Progenitor cell of endocrine pancreas (in vitro differentiated cells): Measurements from ENCODE around the gene IRF2. TPM values are rescaled to one million over a fixed set of nuclear protein-coding genes. Genes with fewer than 3 reads are reported as not detected.

Experiments
- DNase-seq: peaks from one replicate; pipeline ENCODE4 v3.0.0; 2021; ENCODE audit warnings: low spot score; ENCODE audit not compliant: unreplicated experiment
- H3K27ac Mint-ChIP-seq: 2 replicates; pipeline ENCODE4 v1.8.0; 2021; ENCODE audit warnings: mild to moderate bottlenecking, moderate library complexity, mixed read lengths
- H3K27me3 Mint-ChIP-seq: 2 replicates; pipeline ENCODE4 v1.8.0; 2021; ENCODE audit warnings: mixed read lengths
- H3K36me3 Mint-ChIP-seq: 2 replicates; pipeline ENCODE4 v1.8.0; 2022; ENCODE audit warnings: mixed read lengths; ENCODE audit not compliant: insufficient read depth
- H3K4me1 Mint-ChIP-seq: 2 replicates; pipeline ENCODE4 v1.8.0; 2021; ENCODE audit warnings: low read depth, mixed read lengths
- H3K4me3 Mint-ChIP-seq: 2 replicates; pipeline ENCODE4 v1.8.0; 2021; ENCODE audit warnings: low read depth, mild to moderate bottlenecking, moderate library complexity, mixed read lengths
- H3K9me3 Mint-ChIP-seq: 2 replicates; pipeline ENCODE4 v1.8.0; 2021; ENCODE audit warnings: low read depth, mixed read lengths
- CTCF ChIP-seq: fragments of 200-600 bp; sonication (generic); IDR thresholded peaks from one replicate; pipeline ENCODE4 v1.5.0; 2021; ENCODE audit warnings: antibody characterized with exemption, mild to moderate bottlenecking; ENCODE audit not compliant: unreplicated experiment
- total RNA-seq: library from RNA; stranded (reverse); gene quantifications from 2 replicates; pipeline ENCODE4 v1.2.1, GENCODE V29; 2021

The IRF2 gene
- total RNA-seq, 1 donor from 2014 or later, result 19.1 TPM

- H3K4me1 Mint-ChIP-seq, result peaks cover 29% of the 10 kb centered on the region
- peak overlapping the region; percentile 93 for H3K4me3 Mint-ChIP-seq
- no peaks in the 10 kb centered on the region for H3K36me3 Mint-ChIP-seq
- H3K27me3 Mint-ChIP-seq, result no peaks in the 10 kb centered on the region
- TF ChIP-seq CTCF, result no peak
- H3K27ac Mint-ChIP-seq, result peak overlapping the region; percentile 98
- no peaks in the 10 kb centered on the region for H3K9me3 Mint-ChIP-seq
- no peak for DNase-seq
Observed at GRCh38 chr4:184475096-184475461, 729 bp upstream of the IRF2 start.

- no peaks in the 10 kb centered on the region for H3K27me3 Mint-ChIP-seq
- H3K9me3 Mint-ChIP-seq, result no peaks in the 10 kb centered on the region
- peak overlapping the region; percentile 98 for H3K27ac Mint-ChIP-seq
- no peak for TF ChIP-seq CTCF
- H3K4me1 Mint-ChIP-seq, result peaks cover 29% of the 10 kb centered on the region
- peak overlapping the region; percentile 93 for H3K4me3 Mint-ChIP-seq
- peak; percentile 39 for DNase-seq
- no peaks in the 10 kb centered on the region for H3K36me3 Mint-ChIP-seq
Observed at GRCh38 chr4:184473499-184474262, 669 bp downstream of the IRF2 start.

GRCh38 chr4:184472614-184473498, 1.5 kb downstream of the IRF2 start:
- Mint-ChIP-seq H3K9me3 (no peaks in the 10 kb centered on the region), H3K27me3 (no peaks in the 10 kb centered on the region), H3K27ac (peak overlapping the region; percentile 96), H3K4me1 (peaks cover 25% of the 10 kb centered on the region), H3K4me3 (peak overlapping the region; percentile 87), H3K36me3 (no peaks in the 10 kb centered on the region)
- DNase-seq, result peak; percentile 68
- TF ChIP-seq CTCF, result no peak

- H3K36me3 Mint-ChIP-seq, result no peaks in the 10 kb centered on the region
- H3K27ac Mint-ChIP-seq, result peak overlapping the region; percentile 96
- H3K27me3 Mint-ChIP-seq, result no peaks in the 10 kb centered on the region
- no peaks in the 10 kb centered on the region for H3K9me3 Mint-ChIP-seq
- H3K4me3 Mint-ChIP-seq, result peak overlapping the region; percentile 87
- no peak for TF ChIP-seq CTCF
- H3K4me1 Mint-ChIP-seq, result peaks cover 20% of the 10 kb centered on the region
- no peak for DNase-seq
Observed at GRCh38 chr4:184471881-184472613, 2.3 kb downstream of the IRF2 start.

GRCh38 chr4:184470785-184471110, 3.6 kb downstream of the IRF2 start:
- TF ChIP-seq CTCF, result no peak
- no peak overlapping the region for H3K4me3 Mint-ChIP-seq
- no peaks in the 10 kb centered on the region for H3K9me3 Mint-ChIP-seq
- H3K4me1 Mint-ChIP-seq, result peaks cover 19% of the 10 kb centered on the region
- H3K36me3 Mint-ChIP-seq, result no peaks in the 10 kb centered on the region
- no peak overlapping the region for H3K27ac Mint-ChIP-seq
- DNase-seq, result no peak
- no peaks in the 10 kb centered on the region for H3K27me3 Mint-ChIP-seq
